Measurements from ENCODE around the gene TNFSF13B. TPM values are rescaled to one million over a fixed set of nuclear protein-coding genes. Genes with fewer than 3 reads are reported as not detected.

Gene TNFSF13B, protein sequence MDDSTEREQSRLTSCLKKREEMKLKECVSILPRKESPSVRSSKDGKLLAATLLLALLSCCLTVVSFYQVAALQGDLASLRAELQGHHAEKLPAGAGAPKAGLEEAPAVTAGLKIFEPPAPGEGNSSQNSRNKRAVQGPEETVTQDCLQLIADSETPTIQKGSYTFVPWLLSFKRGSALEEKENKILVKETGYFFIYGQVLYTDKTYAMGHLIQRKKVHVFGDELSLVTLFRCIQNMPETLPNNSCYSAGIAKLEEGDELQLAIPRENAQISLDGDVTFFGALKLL
- polyA plus RNA-seq (2013, experiment 1 of 2), result 0.66 TPM
- 1.0 TPM for polyA plus RNA-seq (2013, experiment 2 of 2)

GRCh38 chr13:108269601-108270328 is at the start of gene TNFSF13B:
Gene TNFSF13B, plus strand, starts transcription at chr13:108269718. Its CDS starts 178 bp downstream, at chr13:108269896.
- H3K36me3 ChIP-seq (ENCODE audit: control insufficient read depth, insufficient read depth, low read length), result no peaks in the 10 kb centered on the region
- no peak within 1 kb of the TSS for H3K27ac ChIP-seq (ENCODE audit: low read depth, low read length, severe bottlenecking)
- no peak within 1 kb of the TSS for H3K4me3 ChIP-seq (ENCODE audit: extremely low read depth, insufficient read depth, low read length, poor library complexity, severe bottlenecking)
- H3K9me3 ChIP-seq (ENCODE audit: control insufficient read depth, low read length), result no peaks in the 10 kb centered on the region
- 45 to 58% methylated on average over 8 to 14 of the region's 16 CpGs for whole genome bisulfite sequencing, 2 experiments (ENCODE audit: insufficient coverage in 2 of 2)
- peaks cover 14% of the 10 kb centered on the region for H3K4me1 ChIP-seq (ENCODE audit: control insufficient read depth, insufficient read depth, low read length, poor library complexity, severe bottlenecking)

DNA sequence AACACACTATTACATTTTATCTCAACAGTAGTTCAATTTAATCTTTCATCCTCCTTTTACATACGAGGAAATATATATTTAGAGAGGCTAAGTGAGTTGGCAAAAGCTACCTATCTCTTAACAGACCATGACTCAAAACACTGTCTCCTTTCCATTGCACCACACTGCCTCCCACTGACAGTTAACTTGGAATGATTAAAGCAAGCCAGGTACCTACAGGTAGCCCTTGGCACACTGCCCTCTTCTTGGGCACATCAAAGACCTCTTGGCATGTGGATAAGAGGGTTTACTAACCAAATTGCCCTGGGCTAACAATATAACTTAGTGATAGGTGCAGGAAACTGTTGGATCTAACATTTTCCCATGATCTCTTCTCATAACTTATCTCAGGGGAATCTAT is 49.5 kb upstream of the TNFSF13B start:
- H3K4me1 ChIP-seq (ENCODE audit: control insufficient read depth, insufficient read depth, low read length, poor library complexity, severe bottlenecking), result no peaks in the 10 kb centered on the region
- H3K4me3 ChIP-seq (ENCODE audit: extremely low read depth, insufficient read depth, low read length, poor library complexity, severe bottlenecking), result no peak overlapping the region
- no peak overlapping the region for H3K27ac ChIP-seq (ENCODE audit: low read depth, low read length, severe bottlenecking)
- H3K36me3 ChIP-seq (ENCODE audit: control insufficient read depth, insufficient read depth, low read length), result no peaks in the 10 kb centered on the region
- WGBS, 2 experiments (ENCODE audit: insufficient coverage in 2 of 2), result no CpG with 5 or more reads among the region's 1 CpG
- H3K9me3 ChIP-seq (ENCODE audit: control insufficient read depth, low read length), result no peaks in the 10 kb centered on the region

- Histone ChIP-seq H3K27ac (ENCODE audit: low read depth, low read length, severe bottlenecking) (no peak overlapping the region), H3K36me3 (ENCODE audit: control insufficient read depth, insufficient read depth, low read length) (no peaks in the 10 kb centered on the region), H3K4me1 (ENCODE audit: control insufficient read depth, insufficient read depth, low read length, poor library complexity, severe bottlenecking) (no peaks in the 10 kb centered on the region), H3K4me3 (ENCODE audit: extremely low read depth, insufficient read depth, low read length, poor library complexity, severe bottlenecking) (no peak overlapping the region), H3K9me3 (ENCODE audit: control insufficient read depth, low read length) (no peaks in the 10 kb centered on the region)
- WGBS, 2 experiments (ENCODE audit: insufficient coverage in 2 of 2), result 93 to 100% methylated on average over 3 of the region's 7 CpGs
Measured at GRCh38 chr13:108223687-108224503, 45.6 kb upstream of the TNFSF13B start.

DNA sequence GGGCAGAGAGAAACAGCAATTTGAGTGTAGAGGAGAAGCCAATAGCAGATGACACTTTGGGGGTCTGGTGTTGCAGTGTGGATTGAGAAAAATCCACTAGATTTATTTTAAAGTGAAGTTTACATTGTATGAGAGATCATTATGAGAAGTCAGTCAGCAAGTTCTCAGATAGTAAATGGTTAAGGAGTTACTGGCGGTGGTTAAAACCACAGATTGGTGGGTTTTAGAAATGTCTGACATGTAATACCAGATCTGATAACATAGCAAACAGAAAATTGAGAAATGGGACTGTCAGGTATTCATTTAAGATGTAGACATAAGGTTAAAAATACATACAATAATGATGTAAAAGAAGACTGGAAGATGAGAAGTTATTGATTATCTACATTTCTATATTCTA is 44.1 kb upstream of the TNFSF13B start:
- no peaks in the 10 kb centered on the region for H3K4me1 ChIP-seq (ENCODE audit: control insufficient read depth, insufficient read depth, low read length, poor library complexity, severe bottlenecking)
- no peaks in the 10 kb centered on the region for H3K9me3 ChIP-seq (ENCODE audit: control insufficient read depth, low read length)
- no peak overlapping the region for H3K4me3 ChIP-seq (ENCODE audit: extremely low read depth, insufficient read depth, low read length, poor library complexity, severe bottlenecking)
- H3K36me3 ChIP-seq (ENCODE audit: control insufficient read depth, insufficient read depth, low read length), result peaks cover 9% of the 10 kb centered on the region
- WGBS, 2 experiments (ENCODE audit: insufficient coverage in 2 of 2), result no CpG with 5 or more reads among the region's 1 CpG
- H3K27ac ChIP-seq (ENCODE audit: low read depth, low read length, severe bottlenecking), result no peak overlapping the region

DNA sequence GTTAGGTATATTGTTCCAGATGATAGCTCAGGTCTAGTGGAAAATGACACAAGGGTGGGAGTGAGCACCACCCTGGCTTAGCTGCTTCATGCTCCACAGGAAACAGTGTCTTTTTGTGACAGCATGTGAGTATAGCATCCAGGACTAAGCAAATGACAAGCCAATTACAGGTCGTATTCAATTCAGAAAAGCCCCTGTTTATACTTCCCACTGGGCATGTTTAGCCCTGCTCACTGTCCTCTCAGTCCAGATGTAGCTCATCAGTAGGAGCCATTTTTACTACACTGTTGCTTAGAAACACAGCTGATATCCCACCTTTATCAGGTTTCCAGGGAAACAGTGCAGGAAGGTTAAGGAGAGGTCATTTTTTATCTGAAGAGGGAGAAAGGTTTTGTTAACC is 43.3 kb upstream of the TNFSF13B start:
- WGBS, 2 experiments (ENCODE audit: insufficient coverage in 2 of 2), result 78 to 100% methylated on average over 1 of the region's 1 CpG
- no peak overlapping the region for H3K27ac ChIP-seq (ENCODE audit: low read depth, low read length, severe bottlenecking)

DNA sequence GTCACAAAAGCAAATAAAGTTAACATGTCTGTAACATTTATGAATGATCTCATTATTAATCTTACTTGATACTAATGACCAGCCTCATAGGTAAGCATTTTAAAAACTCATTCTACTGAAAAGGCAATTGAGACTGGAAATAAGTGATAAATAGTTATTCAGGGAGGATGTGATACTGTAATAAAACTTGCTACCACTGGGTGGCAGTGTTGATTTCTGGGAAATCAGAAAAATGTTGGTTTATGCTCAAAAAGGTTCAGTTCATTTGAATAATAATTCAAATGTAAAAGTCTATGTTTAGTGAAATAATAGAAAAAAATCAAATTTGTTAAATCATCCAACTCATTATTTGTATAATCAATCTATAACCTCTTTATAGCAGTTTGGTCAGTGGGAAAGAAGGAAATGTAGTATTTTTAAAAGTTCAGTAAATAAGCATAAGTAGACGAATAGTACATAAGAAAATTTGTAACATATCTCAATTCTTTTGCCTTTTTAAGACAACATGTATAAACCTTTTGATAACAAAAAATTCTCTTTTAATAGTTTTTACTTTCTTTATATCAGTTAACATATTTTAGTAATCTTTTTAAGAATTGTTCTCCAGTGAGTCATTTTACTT is 41.8 kb upstream of the TNFSF13B start:
- no CpG with 5 or more reads among the region's 1 CpG for WGBS, 2 experiments (ENCODE audit: insufficient coverage in 2 of 2)
- Histone ChIP-seq H3K4me1 (ENCODE audit: control insufficient read depth, insufficient read depth, low read length, poor library complexity, severe bottlenecking) (no peaks in the 10 kb centered on the region), H3K9me3 (ENCODE audit: control insufficient read depth, low read length) (no peaks in the 10 kb centered on the region), H3K36me3 (ENCODE audit: control insufficient read depth, insufficient read depth, low read length) (peaks cover 9% of the 10 kb centered on the region), H3K4me3 (ENCODE audit: extremely low read depth, insufficient read depth, low read length, poor library complexity, severe bottlenecking) (no peak overlapping the region), H3K27ac (ENCODE audit: low read depth, low read length, severe bottlenecking) (no peak overlapping the region)

More for the DNA sequence above, 43.3 kb upstream of the TNFSF13B start:
- Histone ChIP-seq H3K9me3 (ENCODE audit: control insufficient read depth, low read length) (no peaks in the 10 kb centered on the region), H3K36me3 (ENCODE audit: control insufficient read depth, insufficient read depth, low read length) (peaks cover 9% of the 10 kb centered on the region), H3K4me3 (ENCODE audit: extremely low read depth, insufficient read depth, low read length, poor library complexity, severe bottlenecking) (no peak overlapping the region), H3K4me1 (ENCODE audit: control insufficient read depth, insufficient read depth, low read length, poor library complexity, severe bottlenecking) (no peaks in the 10 kb centered on the region)

- peaks cover 9% of the 10 kb centered on the region for H3K36me3 ChIP-seq (ENCODE audit: control insufficient read depth, insufficient read depth, low read length)
- H3K27ac ChIP-seq (ENCODE audit: low read depth, low read length, severe bottlenecking), result no peak overlapping the region
- no peaks in the 10 kb centered on the region for H3K4me1 ChIP-seq (ENCODE audit: control insufficient read depth, insufficient read depth, low read length, poor library complexity, severe bottlenecking)
- no peaks in the 10 kb centered on the region for H3K9me3 ChIP-seq (ENCODE audit: control insufficient read depth, low read length)
- no peak overlapping the region for H3K4me3 ChIP-seq (ENCODE audit: extremely low read depth, insufficient read depth, low read length, poor library complexity, severe bottlenecking)
Measured at GRCh38 chr13:108230377-108230776, 39.1 kb upstream of the TNFSF13B start.

DNA sequence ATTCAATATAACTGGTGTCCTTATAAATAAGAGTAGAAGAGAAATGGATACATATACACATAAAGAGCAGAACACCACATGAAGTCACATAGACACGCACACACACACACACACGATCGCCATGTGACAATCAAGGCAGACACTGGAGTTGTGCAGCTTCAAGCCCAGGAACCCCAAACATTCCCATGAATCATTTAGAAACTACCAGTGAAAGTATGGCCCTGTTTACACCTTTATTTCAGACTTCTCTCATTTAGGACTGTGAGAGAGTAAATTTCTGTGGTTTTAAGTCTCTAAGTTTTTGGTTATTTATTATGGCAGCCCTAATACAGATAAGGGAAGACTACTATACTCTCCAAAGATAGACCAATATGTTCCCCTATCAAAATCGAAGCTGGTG is 20.4 kb upstream of the TNFSF13B start:
- Histone ChIP-seq H3K9me3 (ENCODE audit: control insufficient read depth, low read length) (no peaks in the 10 kb centered on the region), H3K4me3 (ENCODE audit: extremely low read depth, insufficient read depth, low read length, poor library complexity, severe bottlenecking) (no peak overlapping the region), H3K27ac (ENCODE audit: low read depth, low read length, severe bottlenecking) (no peak overlapping the region), H3K4me1 (ENCODE audit: control insufficient read depth, insufficient read depth, low read length, poor library complexity, severe bottlenecking) (no peaks in the 10 kb centered on the region), H3K36me3 (ENCODE audit: control insufficient read depth, insufficient read depth, low read length) (no peaks in the 10 kb centered on the region)
- WGBS, 2 experiments (ENCODE audit: insufficient coverage in 2 of 2), result 94% methylated on average over 3 of the region's 4 CpGs; no CpG with 5 or more reads in 1 of the 2 experiments

- Histone ChIP-seq H3K4me1 (ENCODE audit: control insufficient read depth, insufficient read depth, low read length, poor library complexity, severe bottlenecking) (no peaks in the 10 kb centered on the region), H3K4me3 (ENCODE audit: extremely low read depth, insufficient read depth, low read length, poor library complexity, severe bottlenecking) (no peak overlapping the region), H3K36me3 (ENCODE audit: control insufficient read depth, insufficient read depth, low read length) (no peaks in the 10 kb centered on the region), H3K9me3 (ENCODE audit: control insufficient read depth, low read length) (no peaks in the 10 kb centered on the region), H3K27ac (ENCODE audit: low read depth, low read length, severe bottlenecking) (no peak overlapping the region)
- WGBS, 2 experiments (ENCODE audit: insufficient coverage in 2 of 2), result 100% methylated on average over 1 of the region's 2 CpGs
Measured at GRCh38 chr13:108257248-108257647, 12.3 kb upstream of the TNFSF13B start.

DNA sequence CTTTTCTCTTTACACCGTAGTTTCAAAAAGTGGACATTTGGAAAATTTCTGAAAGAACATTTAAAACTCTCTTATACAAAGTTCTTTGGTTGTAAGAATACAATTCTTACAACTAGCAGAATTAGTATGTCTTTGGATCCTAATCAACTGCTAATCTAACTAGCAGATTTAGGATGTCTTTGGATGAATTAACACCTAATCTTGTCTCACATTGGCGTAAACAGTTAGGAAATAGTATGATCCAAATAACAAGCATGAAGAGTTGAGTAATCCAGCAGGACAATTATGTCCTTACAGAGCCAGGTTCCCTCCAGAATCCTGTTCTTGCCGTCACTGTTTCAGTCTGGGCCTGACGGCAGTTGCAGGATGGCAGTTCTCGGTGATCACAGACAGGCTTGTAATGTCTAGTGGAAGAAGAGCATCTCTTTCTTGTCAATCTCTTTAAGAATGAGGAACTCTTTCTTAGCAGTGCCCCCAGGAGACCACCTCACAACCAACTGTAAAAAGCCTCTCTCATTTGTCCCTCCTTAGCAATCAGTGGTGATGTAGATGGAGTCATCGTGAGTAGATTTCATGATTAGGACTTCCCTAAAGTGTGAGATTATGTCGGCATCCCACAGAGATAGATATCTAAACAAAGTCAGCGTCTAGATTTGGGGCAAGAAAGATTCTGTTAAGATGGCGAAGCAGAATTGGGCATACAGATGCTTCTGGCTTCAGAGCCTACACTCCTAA is 5.7 kb upstream of the TNFSF13B start:
- no peaks in the 10 kb centered on the region for H3K36me3 ChIP-seq (ENCODE audit: control insufficient read depth, insufficient read depth, low read length)
- H3K9me3 ChIP-seq (ENCODE audit: control insufficient read depth, low read length), result no peaks in the 10 kb centered on the region
- no peak overlapping the region for H3K4me3 ChIP-seq (ENCODE audit: extremely low read depth, insufficient read depth, low read length, poor library complexity, severe bottlenecking)
- no peaks in the 10 kb centered on the region for H3K4me1 ChIP-seq (ENCODE audit: control insufficient read depth, insufficient read depth, low read length, poor library complexity, severe bottlenecking)
- 93 to 98% methylated on average over 4 to 5 of the region's 9 CpGs for WGBS, 2 experiments (ENCODE audit: insufficient coverage in 2 of 2)
- no peak overlapping the region for H3K27ac ChIP-seq (ENCODE audit: low read depth, low read length, severe bottlenecking)

All from mesodermal cell (in vitro differentiated cells).